ENCODE results near the gene PKIB.

DNA sequence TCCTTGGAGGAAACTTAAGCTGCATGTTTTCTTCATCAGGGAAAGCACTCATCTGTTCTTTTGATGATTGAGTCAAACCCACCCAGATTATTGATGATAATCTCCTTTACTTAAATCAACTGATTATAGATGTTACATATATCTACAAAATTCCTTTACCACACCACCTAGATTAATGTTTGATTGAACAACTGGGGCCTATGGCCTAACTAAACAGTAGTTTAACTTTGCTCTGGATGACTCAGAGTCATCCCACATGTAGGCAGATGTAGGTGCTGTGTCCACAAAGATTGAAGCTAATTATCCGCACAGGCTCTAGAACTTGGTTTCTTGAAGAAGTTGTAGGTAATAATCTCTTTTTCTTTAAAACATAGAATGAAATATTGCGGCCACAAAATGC, 42.2 kb downstream of the PKIB start:
- TF ChIP-seq, protein P1, sequence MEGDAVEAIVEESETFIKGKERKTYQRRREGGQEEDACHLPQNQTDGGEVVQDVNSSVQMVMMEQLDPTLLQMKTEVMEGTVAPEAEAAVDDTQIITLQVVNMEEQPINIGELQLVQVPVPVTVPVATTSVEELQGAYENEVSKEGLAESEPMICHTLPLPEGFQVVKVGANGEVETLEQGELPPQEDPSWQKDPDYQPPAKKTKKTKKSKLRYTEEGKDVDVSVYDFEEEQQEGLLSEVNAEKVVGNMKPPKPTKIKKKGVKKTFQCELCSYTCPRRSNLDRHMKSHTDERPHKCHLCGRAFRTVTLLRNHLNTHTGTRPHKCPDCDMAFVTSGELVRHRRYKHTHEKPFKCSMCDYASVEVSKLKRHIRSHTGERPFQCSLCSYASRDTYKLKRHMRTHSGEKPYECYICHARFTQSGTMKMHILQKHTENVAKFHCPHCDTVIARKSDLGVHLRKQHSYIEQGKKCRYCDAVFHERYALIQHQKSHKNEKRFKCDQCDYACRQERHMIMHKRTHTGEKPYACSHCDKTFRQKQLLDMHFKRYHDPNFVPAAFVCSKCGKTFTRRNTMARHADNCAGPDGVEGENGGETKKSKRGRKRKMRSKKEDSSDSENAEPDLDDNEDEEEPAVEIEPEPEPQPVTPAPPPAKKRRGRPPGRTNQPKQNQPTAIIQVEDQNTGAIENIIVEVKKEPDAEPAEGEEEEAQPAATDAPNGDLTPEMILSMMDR (IDR thresholded peaks at IDR 0.05; ENCODE audit: low read depth, low read length), result no peak
- TF ChIP-seq EZH2phosphoT487 (IDR thresholded peaks at IDR 0.05; ENCODE audit: low read depth), result no peak
